ENCODE data around the gene SERP2.

The SERP2 gene

DNA sequence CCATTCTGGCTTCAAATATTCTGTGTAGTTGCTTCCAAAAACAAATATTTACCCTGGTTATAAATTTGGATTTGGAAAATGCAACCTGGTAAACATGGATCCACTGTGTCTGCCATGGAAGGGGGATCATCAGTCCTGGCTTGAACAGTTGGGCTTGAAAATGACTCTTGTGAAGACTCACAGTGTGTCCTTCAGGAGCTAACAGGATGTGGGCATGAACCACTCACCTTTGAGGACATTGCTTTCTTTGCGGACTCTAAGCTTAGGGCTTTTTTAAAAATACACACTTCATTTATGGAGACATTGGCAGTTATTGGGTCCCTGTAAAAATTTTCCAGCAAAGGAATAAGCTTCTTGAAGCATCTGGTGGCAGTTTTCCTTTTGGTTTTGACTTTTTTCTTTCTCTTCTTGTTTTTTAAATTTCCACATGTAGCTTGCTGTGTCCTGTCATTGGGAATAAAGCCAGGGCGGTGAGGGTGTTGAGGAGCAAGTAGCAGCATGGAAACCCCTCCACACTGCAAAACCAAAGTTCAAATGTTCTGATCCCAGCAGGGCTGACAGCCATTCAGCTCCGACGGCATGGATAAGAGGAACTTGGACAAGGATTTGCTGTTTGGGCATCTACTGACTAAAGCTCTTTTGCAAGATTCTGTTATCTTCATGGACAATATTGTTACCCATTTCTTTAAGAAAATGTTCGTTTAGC, 39.5 kb upstream of the SERP2 start:
- H3K4me3 ChIP-seq (ENCODE audit: low read depth, low read length), result no peak overlapping the region
- TF ChIP-seq, protein P1, sequence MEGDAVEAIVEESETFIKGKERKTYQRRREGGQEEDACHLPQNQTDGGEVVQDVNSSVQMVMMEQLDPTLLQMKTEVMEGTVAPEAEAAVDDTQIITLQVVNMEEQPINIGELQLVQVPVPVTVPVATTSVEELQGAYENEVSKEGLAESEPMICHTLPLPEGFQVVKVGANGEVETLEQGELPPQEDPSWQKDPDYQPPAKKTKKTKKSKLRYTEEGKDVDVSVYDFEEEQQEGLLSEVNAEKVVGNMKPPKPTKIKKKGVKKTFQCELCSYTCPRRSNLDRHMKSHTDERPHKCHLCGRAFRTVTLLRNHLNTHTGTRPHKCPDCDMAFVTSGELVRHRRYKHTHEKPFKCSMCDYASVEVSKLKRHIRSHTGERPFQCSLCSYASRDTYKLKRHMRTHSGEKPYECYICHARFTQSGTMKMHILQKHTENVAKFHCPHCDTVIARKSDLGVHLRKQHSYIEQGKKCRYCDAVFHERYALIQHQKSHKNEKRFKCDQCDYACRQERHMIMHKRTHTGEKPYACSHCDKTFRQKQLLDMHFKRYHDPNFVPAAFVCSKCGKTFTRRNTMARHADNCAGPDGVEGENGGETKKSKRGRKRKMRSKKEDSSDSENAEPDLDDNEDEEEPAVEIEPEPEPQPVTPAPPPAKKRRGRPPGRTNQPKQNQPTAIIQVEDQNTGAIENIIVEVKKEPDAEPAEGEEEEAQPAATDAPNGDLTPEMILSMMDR (IDR thresholded peaks at IDR 0.05; ENCODE audit: low read depth, low read length), result no peak
- H3K4me1 ChIP-seq, result peaks cover 34% of the 10 kb centered on the region
- no peaks in the 10 kb centered on the region for H3K27me3 ChIP-seq
- no peak for DNase-seq
- H3K9me3 ChIP-seq, result no peaks in the 10 kb centered on the region; the same call in 1 of the 2 replicates
- no peaks in the 10 kb centered on the region for H3K36me3 ChIP-seq

DNA sequence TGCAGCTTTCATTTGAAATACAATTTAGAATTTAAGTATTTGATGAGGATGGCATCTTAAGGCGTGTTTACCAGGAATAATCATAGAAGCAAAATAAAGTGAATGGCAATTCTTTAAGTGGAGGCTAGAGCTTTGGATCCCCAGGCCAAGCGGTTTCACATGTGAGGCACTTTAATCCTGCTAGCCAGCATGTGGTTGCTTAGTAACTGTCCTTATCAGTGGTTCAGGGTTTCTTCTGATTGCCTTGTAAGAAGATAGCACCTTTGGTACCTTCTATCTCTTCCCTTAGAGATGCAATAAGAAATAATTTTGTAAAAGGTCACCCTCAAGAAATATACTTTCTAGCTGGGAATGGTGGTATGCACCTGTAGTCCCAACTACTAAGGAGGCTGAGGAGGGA, 38.9 kb upstream of the SERP2 start:
- no peaks in the 10 kb centered on the region; the same call in 1 of the 2 replicates for H3K9me3 ChIP-seq
- H3K27me3 ChIP-seq, result no peaks in the 10 kb centered on the region
- H3K4me3 ChIP-seq (ENCODE audit: low read depth, low read length), result no peak overlapping the region
- no peaks in the 10 kb centered on the region for H3K36me3 ChIP-seq
- TF ChIP-seq, protein P1 (IDR thresholded peaks at IDR 0.05; ENCODE audit: low read depth, low read length), result no peak
- H3K4me1 ChIP-seq, result peaks cover 34% of the 10 kb centered on the region
- DNase-seq, result no peak

DNA sequence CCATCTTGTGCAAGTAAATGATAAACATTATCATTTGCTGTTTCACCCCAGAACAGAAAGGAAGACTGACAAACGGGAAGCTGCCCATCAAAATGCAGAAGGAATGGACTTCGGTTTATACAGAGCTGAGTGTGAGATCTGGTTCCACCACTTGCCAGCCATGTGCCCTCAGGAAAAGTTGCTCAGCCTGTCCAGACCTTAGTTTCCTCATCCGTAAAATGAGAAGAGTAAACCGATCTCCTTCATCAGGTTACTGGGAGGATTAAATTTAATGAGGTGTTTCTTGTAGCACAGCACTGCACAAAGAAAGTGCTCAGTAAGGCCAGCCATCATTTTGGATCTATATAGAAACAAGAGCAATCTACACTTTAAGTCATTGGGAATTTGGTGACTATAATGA, 36.7 kb upstream of the SERP2 start:
- Histone ChIP-seq H3K27me3 (no peaks in the 10 kb centered on the region), H3K4me1 (peaks cover 25% of the 10 kb centered on the region), H3K9me3 (no peaks in the 10 kb centered on the region; the same call in 1 of the 2 replicates), H3K4me3 (ENCODE audit: low read depth, low read length) (no peak overlapping the region), H3K36me3 (no peaks in the 10 kb centered on the region)
- TF ChIP-seq, protein P1 (IDR thresholded peaks at IDR 0.05; ENCODE audit: low read depth, low read length), result no peak
- DNase-seq, result no peak

DNA sequence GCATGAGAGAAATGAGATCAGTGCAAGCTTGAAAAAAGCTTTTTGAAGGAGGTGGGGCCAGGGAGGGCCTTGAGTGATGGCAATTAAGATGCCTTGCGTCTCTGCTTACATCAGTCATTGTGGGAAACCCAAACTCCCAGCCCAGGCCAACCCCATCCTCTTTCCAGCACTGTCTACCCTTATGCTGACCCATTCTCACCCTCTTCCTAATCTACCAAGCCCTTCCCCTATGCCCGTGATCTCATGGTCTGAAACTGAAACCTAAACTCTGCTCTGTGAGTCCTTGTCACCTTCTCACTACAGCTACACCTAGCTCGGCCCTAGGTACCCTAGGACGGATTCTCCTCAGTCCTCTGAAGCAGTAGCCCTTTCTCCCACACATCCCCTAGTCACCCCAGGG, 36.0 kb upstream of the SERP2 start:
- peaks cover 25% of the 10 kb centered on the region for H3K4me1 ChIP-seq
- no peak for DNase-seq
- no peak overlapping the region for H3K4me3 ChIP-seq (ENCODE audit: low read depth, low read length)
- no peaks in the 10 kb centered on the region for H3K27me3 ChIP-seq
- no peaks in the 10 kb centered on the region for H3K36me3 ChIP-seq
- no peaks in the 10 kb centered on the region; the same call in 1 of the 2 replicates for H3K9me3 ChIP-seq
- TF ChIP-seq, protein P1 (IDR thresholded peaks at IDR 0.05; ENCODE audit: low read depth, low read length), result no peak

DNA sequence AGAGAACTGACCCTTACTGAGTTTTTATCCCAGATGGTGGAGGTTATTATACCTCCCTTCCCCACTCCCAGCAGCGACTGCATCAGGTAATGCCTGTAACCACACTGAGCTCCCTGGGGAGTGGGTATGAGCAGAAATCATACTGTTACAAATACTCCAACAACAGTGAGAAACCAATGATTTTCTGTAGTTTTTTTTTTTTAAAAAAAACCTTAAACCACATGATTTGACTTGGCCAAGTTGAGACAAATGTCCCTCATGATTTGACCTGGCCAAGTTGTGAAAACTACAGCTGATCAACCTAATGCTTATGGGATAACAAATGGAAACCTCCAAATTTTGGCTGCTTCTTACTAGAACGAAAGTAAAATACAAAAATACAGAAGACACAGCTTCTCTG, 33.1 kb upstream of the SERP2 start:
- no peak for DNase-seq

DNA sequence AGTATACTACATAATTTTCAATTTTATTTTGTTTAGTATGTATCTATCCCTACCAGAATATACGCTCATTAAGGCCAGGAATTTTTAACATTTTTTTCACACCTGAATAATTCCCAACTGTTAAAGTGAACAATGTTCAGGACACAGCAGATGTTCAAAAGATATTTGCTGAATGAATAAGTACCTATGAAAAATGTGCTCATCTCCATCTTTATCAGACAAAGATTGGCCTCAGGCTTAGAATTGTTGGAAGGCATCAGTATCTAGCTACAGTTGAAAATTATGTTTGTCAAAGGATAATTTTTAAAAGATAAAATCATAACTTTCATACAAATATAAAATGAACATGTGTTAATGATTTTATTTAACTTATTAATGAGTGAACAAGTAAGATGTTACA, 30.9 kb upstream of the SERP2 start:
- Histone ChIP-seq H3K27me3 (no peaks in the 10 kb centered on the region), H3K36me3 (no peaks in the 10 kb centered on the region), H3K9me3 (no peaks in the 10 kb centered on the region; the same call in 1 of the 2 replicates), H3K4me1 (no peaks in the 10 kb centered on the region), H3K4me3 (ENCODE audit: low read depth, low read length) (no peak overlapping the region)
- DNase-seq, result no peak
- TF ChIP-seq, protein P1 (IDR thresholded peaks at IDR 0.05; ENCODE audit: low read depth, low read length), result no peak

More for the DNA sequence above, 33.1 kb upstream of the SERP2 start:
- Histone ChIP-seq H3K4me1 (peaks cover 3% of the 10 kb centered on the region), H3K27me3 (no peaks in the 10 kb centered on the region), H3K9me3 (no peaks in the 10 kb centered on the region; the same call in 1 of the 2 replicates), H3K4me3 (ENCODE audit: low read depth, low read length) (no peak overlapping the region), H3K36me3 (no peaks in the 10 kb centered on the region)
- TF ChIP-seq, protein P1 (IDR thresholded peaks at IDR 0.05; ENCODE audit: low read depth, low read length), result no peak
